Vagina (tissue), 2 donors: Measurements from ENCODE around the gene PNPLA2. TPM values are rescaled to one million over a fixed set of nuclear protein-coding genes. Genes with fewer than 3 reads are reported as not detected.

Experiments
- DNase-seq, 2 donors: peaks; one replicate each; pipeline ENCODE4 v3.0.0-alpha.2; 2017; ENCODE audit errors: extremely low spot score in 2 of 2
- H3K27ac ChIP-seq: fragments of 200-600 bp; sonication (generic); one replicate; pipeline ENCODE4 v1.5.1; 2019
- H3K27me3 ChIP-seq: fragments of 200-600 bp; sonication (generic); one replicate; pipeline ENCODE4 v1.5.1; 2019
- H3K36me3 ChIP-seq, 2 donors: fragments of 200-600 bp; sonication (generic); one replicate each; pipeline ENCODE4 v1.5.1; 2017 to 2019
- H3K4me1 ChIP-seq: fragments of 200-600 bp; sonication (generic); one replicate; pipeline ENCODE4 v1.5.1; 2019
- H3K4me3 ChIP-seq, 2 donors: fragments of 200-600 bp; sonication (generic); 1 replicate in 1 of 2; 2 replicates in 1 of 2; pipeline ENCODE4 v1.5.1; 2016 to 2019
- H3K9me3 ChIP-seq: fragments of 200-600 bp; sonication (generic); one replicate; pipeline ENCODE4 v1.5.1; 2019
- CTCF ChIP-seq, 3 experiments: fragments of 450-650 bp in 2 of 3; fragments of 200-600 bp in 1 of 3; sonication (generic) in 1 of 3; IDR thresholded peaks; one replicate each; pipeline ENCODE4 v1.5.1; 2017 to 2019; ENCODE audit warnings: antibody characterized with exemption in 3 of 3, mild to moderate bottlenecking in 2 of 3, moderate library complexity in 2 of 3
- POLR2A ChIP-seq, 2 donors: fragments of 450-650 bp; IDR thresholded peaks; one replicate each; pipeline ENCODE4 v1.6.1; 2017; ENCODE audit warnings: antibody characterized with exemption in 2 of 2, mild to moderate bottlenecking in 2 of 2, moderate library complexity in 2 of 2
- POLR2AphosphoS5 ChIP-seq, 2 donors: sonication (generic); formaldehyde crosslinking; IDR thresholded peaks; one replicate each; pipeline ENCODE4 v1.9.0; 2017; ENCODE audit warnings: antibody characterized with exemption in 2 of 2, mild to moderate bottlenecking in 2 of 2, low read depth in 1 of 2; ENCODE audit not compliant: insufficient read depth in 1 of 2
- intact Hi-C: fragments of 100-400 bp; cut with DNase I; formaldehyde crosslinking; loops from one replicate; pipeline ENCODE4 v1.15.1; 2023
- total RNA-seq: library from RNA; depleted of rRNA; stranded (reverse); fragments of >200 nt; gene quantifications from one replicate; pipeline ENCODE4 v1.2.3, GENCODE V29; 2016

PNPLA2 gene
- total RNA-seq, 1 donor from 2014 or later: 103 TPM

DNA sequence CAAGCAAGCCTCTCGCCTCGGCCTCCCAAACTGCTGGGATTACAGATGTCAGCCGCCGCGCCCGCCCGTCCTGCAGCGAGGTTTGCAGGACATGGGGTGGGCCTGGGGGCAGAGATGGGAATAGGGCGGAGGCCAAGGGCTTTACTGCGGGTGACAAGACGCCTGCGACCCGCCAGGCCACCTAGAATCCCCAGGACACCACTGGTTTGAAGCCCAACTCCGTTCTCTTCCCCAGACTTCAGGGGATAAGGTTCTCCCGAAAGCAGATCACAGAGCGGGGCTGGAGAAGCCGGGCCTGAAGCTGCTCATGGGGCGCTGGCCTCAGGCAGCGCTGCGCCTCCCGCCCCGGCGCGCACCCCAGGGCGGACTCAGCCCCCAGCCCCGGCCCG, 23.3 kb downstream of the PNPLA2 start:
- intact Hi-C loops: loop anchor here (5.0 kb wide), 1 partner anchor 35 kb away; the partner anchor contains the start of genes PIDD1 and RPLP2
- H3K27me3 ChIP-seq: no peaks in the 10 kb centered on the region
- peaks cover 0 to 36% of the 10 kb centered on the region in 2 donors for H3K36me3 ChIP-seq
- DNase-seq: no peak
- peak overlapping the region; percentile 86 for H3K27ac ChIP-seq
- peak overlapping the region; percentile 82 to 99 for H3K4me3 ChIP-seq
- H3K4me1 ChIP-seq: peaks cover 90% of the 10 kb centered on the region
- TF ChIP-seq POLR2AphosphoS5 (IDR thresholded peaks at IDR 0.05; ENCODE audit: insufficient read depth in 1 of 2, low read depth in 1 of 2): no peak
- TF ChIP-seq CTCF (IDR thresholded peaks at IDR 0.05): no peak
- TF ChIP-seq POLR2A (IDR thresholded peaks at IDR 0.05): no peak
- no peaks in the 10 kb centered on the region for H3K9me3 ChIP-seq

- no peak for DNase-seq
- Histone ChIP-seq H3K4me1 (peaks cover 90% of the 10 kb centered on the region), H3K27me3 (no peaks in the 10 kb centered on the region), H3K4me3 (peak within 1 kb of the TSS; percentile 82 to 99), H3K36me3 (peaks cover 0 to 31% of the 10 kb centered on the region in 2 donors), H3K9me3 (no peaks in the 10 kb centered on the region), H3K27ac (peak within 1 kb of the TSS; percentile 86)
- intact Hi-C loops: loop anchor here (5.0 kb wide), 1 partner anchor 35 kb away; the partner anchor contains the start of genes PIDD1 and RPLP2
- peak in 1 of 2 donors; percentile 74 for TF ChIP-seq POLR2A (IDR thresholded peaks at IDR 0.05)
- TF ChIP-seq POLR2AphosphoS5 (IDR thresholded peaks at IDR 0.05; ENCODE audit: insufficient read depth in 1 of 2, low read depth in 1 of 2): peak; percentile 54 to 79
- TF ChIP-seq CTCF (IDR thresholded peaks at IDR 0.05): peak in 1 of 3 experiments; percentile 25
These were observed 23.8 kb downstream of the PNPLA2 start, which contains the start of the genes POLR2L and TSPAN4 for GRCh38 chr11:842370-843002. Gene POLR2L, minus strand, starts transcription at chr11:842529. Its CDS starts 21 bp downstream, at chr11:842508. Gene TSPAN4, plus strand, starts transcription at chr11:842852. Its CDS starts 7,453 bp downstream, at chr11:850305.

- no peaks in the 10 kb centered on the region for H3K27me3 ChIP-seq
- H3K9me3 ChIP-seq: no peaks in the 10 kb centered on the region
- intact Hi-C loops: loop anchor here (5.0 kb wide), 1 partner anchor 36 kb away; the partner anchor contains the start of genes PIDD1 and RPLP2
- TF ChIP-seq POLR2A (IDR thresholded peaks at IDR 0.05) (no peak), CTCF (IDR thresholded peaks at IDR 0.05) (no peak), POLR2AphosphoS5 (IDR thresholded peaks at IDR 0.05; ENCODE audit: insufficient read depth in 1 of 2, low read depth in 1 of 2) (no peak)
- H3K36me3 ChIP-seq: peaks cover 0 to 24% of the 10 kb centered on the region in 2 donors
- DNase-seq: no peak
- peak overlapping the region; percentile 82 to 99 for H3K4me3 ChIP-seq
- peak overlapping the region; percentile 86 for H3K27ac ChIP-seq
- H3K4me1 ChIP-seq: peaks cover 90% of the 10 kb centered on the region
These were observed 24.5 kb downstream of the PNPLA2 start for GRCh38 chr11:843086-843734.

GRCh38 chr11:843818-844692, 25.3 kb downstream of the PNPLA2 start:
- Histone ChIP-seq H3K27me3 (no peaks in the 10 kb centered on the region), H3K27ac (peak overlapping the region; percentile 86), H3K36me3 (peaks cover 0 to 16% of the 10 kb centered on the region in 2 donors), H3K4me1 (peaks cover 90% of the 10 kb centered on the region), H3K4me3 (peak overlapping the region; percentile 82 to 99), H3K9me3 (no peaks in the 10 kb centered on the region)
- intact Hi-C loops: loop anchor here (5.0 kb wide), 1 partner anchor 37 kb away; the partner anchor contains the start of genes PIDD1 and RPLP2
- peak in 1 of 2 donors; percentile 98 for DNase-seq
- TF ChIP-seq POLR2AphosphoS5 (IDR thresholded peaks at IDR 0.05; ENCODE audit: insufficient read depth in 1 of 2, low read depth in 1 of 2): peak; percentile 75 to 92
- peak in 1 of 2 donors; percentile 73 for TF ChIP-seq POLR2A (IDR thresholded peaks at IDR 0.05)
- peak in 1 of 3 experiments; percentile 4 for TF ChIP-seq CTCF (IDR thresholded peaks at IDR 0.05)
